SHP77 (cell line): ENCODE data around the gene OR52A5.

Source experiments
- DNase-seq, 2 experiments: peaks; one replicate each; lab custom pipeline; 2025; lab: John Stamatoyannopoulos, UW

The OR52A5 gene

GRCh38 chr11:5115339-5115738 is 22.8 kb downstream of the OR52A5 start:
- DNase-seq: no peak

GRCh38 chr11:5107285-5107684 is 30.9 kb downstream of the OR52A5 start:
- no peak for DNase-seq

GRCh38 chr11:5103066-5103465 is 35.1 kb downstream of the OR52A5 start:
- no peak for DNase-seq

GRCh38 chr11:5102246-5102645 is 35.9 kb downstream of the OR52A5 start:
- DNase-seq: no peak

GRCh38 chr11:5096011-5096410 is 42.1 kb downstream of the OR52A5 start:
- DNase-seq: no peak

- DNase-seq: no peak
Observed at GRCh38 chr11:5092821-5093585, 45.2 kb downstream of the OR52A5 start.

GRCh38 chr11:5090668-5091067 is 47.5 kb downstream of the OR52A5 start:
- no peak for DNase-seq

- no peak for DNase-seq
Observed at GRCh38 chr11:5088556-5088955, 49.6 kb downstream of the OR52A5 start.

GRCh38 chr11:5083602-5084001 is 54.6 kb downstream of the OR52A5 start:
- no peak for DNase-seq

- no peak for DNase-seq
Observed at GRCh38 chr11:5081405-5081804, 56.8 kb downstream of the OR52A5 start.
